Chondrocyte (in vitro differentiated cells): Measurements from ENCODE around the gene HDAC9. TPM values are rescaled to one million over a fixed set of nuclear protein-coding genes. Genes with fewer than 3 reads are reported as not detected.
A peak's percentile ranks its signal among the peaks of the same experiment; 100 is the strongest.

Source experiments
- DNase-seq: peaks from one replicate; pipeline ENCODE4 v3.0.0; 2021; ENCODE audit warnings: mixed read lengths, low spot score
- H3K27ac Mint-ChIP-seq: one replicate; pipeline ENCODE4 v1.8.0; 2021; ENCODE audit warnings: mild to moderate bottlenecking, moderate library complexity, mixed read lengths; ENCODE audit not compliant: unreplicated experiment
- H3K27me3 Mint-ChIP-seq: 2 replicates; pipeline ENCODE4 v1.8.0; 2021; ENCODE audit warnings: low read depth, mixed read lengths
- H3K36me3 Mint-ChIP-seq: 2 replicates; pipeline ENCODE4 v1.8.0; 2021; ENCODE audit warnings: low read depth, mixed read lengths
- H3K4me1 Mint-ChIP-seq: 2 replicates; pipeline ENCODE4 v1.8.0; 2021; ENCODE audit warnings: low read depth, mild to moderate bottlenecking, mixed read lengths
- H3K4me3 Mint-ChIP-seq: one replicate; pipeline ENCODE4 v1.8.0; 2021; ENCODE audit warnings: mild to moderate bottlenecking, moderate library complexity, mixed read lengths; ENCODE audit not compliant: unreplicated experiment
- H3K9me3 Mint-ChIP-seq: 2 replicates; pipeline ENCODE4 v1.8.0; 2021; ENCODE audit warnings: low read depth, mixed read lengths
- CTCF ChIP-seq: fragments of 200-600 bp; sonication (generic); IDR thresholded peaks from 2 replicates; pipeline ENCODE4 v1.5.0; 2021; ENCODE audit warnings: antibody characterized with exemption, mild to moderate bottlenecking, moderate library complexity
- total RNA-seq: library from RNA; stranded (reverse); gene quantifications from 3 replicates; pipeline ENCODE4 v1.2.1, GENCODE V29; 2021

The HDAC9 gene
- total RNA-seq, 1 donor from 2014 or later: 5.9 TPM

- Mint-ChIP-seq H3K4me3 (no peak overlapping the region), H3K27ac (peak overlapping the region; percentile 29), H3K9me3 (peaks cover 2% of the 10 kb centered on the region), H3K27me3 (no peaks in the 10 kb centered on the region), H3K36me3 (peaks cover 1% of the 10 kb centered on the region), H3K4me1 (peaks cover 26% of the 10 kb centered on the region)
- DNase-seq: no peak
- no peak for TF ChIP-seq CTCF
Measured at GRCh38 chr7:18619311-18619710, 123.8 kb downstream of the HDAC9 start.

GRCh38 chr7:18623389-18623788 lies 127.8 kb downstream of the HDAC9 start:
- H3K9me3 Mint-ChIP-seq: no peaks in the 10 kb centered on the region
- H3K36me3 Mint-ChIP-seq: no peaks in the 10 kb centered on the region
- no peak overlapping the region for H3K27ac Mint-ChIP-seq
- no peak overlapping the region for H3K4me3 Mint-ChIP-seq
- H3K27me3 Mint-ChIP-seq: no peaks in the 10 kb centered on the region
- no peak for DNase-seq
- TF ChIP-seq CTCF: no peak
- H3K4me1 Mint-ChIP-seq: peaks cover 24% of the 10 kb centered on the region

- DNase-seq: no peak
- TF ChIP-seq CTCF: no peak
- H3K4me3 Mint-ChIP-seq: no peak overlapping the region
- no peaks in the 10 kb centered on the region for H3K9me3 Mint-ChIP-seq
- peaks cover 19% of the 10 kb centered on the region for H3K4me1 Mint-ChIP-seq
- H3K27ac Mint-ChIP-seq: no peak overlapping the region
- no peaks in the 10 kb centered on the region for H3K27me3 Mint-ChIP-seq
- no peaks in the 10 kb centered on the region for H3K36me3 Mint-ChIP-seq
Measured at GRCh38 chr7:18624459-18624858, 128.9 kb downstream of the HDAC9 start.

- no peak for TF ChIP-seq CTCF
- DNase-seq: no peak
- H3K36me3 Mint-ChIP-seq: peaks cover 1% of the 10 kb centered on the region
- peaks cover 15% of the 10 kb centered on the region for H3K4me1 Mint-ChIP-seq
- H3K27me3 Mint-ChIP-seq: no peaks in the 10 kb centered on the region
- no peaks in the 10 kb centered on the region for H3K9me3 Mint-ChIP-seq
- no peak overlapping the region for H3K4me3 Mint-ChIP-seq
- no peak overlapping the region for H3K27ac Mint-ChIP-seq
Measured at GRCh38 chr7:18626086-18626485, 130.5 kb downstream of the HDAC9 start.

- peaks cover 1% of the 10 kb centered on the region for H3K36me3 Mint-ChIP-seq
- H3K27me3 Mint-ChIP-seq: no peaks in the 10 kb centered on the region
- peaks cover 15% of the 10 kb centered on the region for H3K4me1 Mint-ChIP-seq
- H3K4me3 Mint-ChIP-seq: no peak overlapping the region
- TF ChIP-seq CTCF: no peak
- H3K9me3 Mint-ChIP-seq: no peaks in the 10 kb centered on the region
- peak overlapping the region; percentile 64 for H3K27ac Mint-ChIP-seq
- no peak for DNase-seq
Measured at GRCh38 chr7:18626717-18627116, 131.2 kb downstream of the HDAC9 start.
